Vagina (tissue), 2 donors: ENCODE measurements around the gene SCAF1.

Source experiments
- POLR2A ChIP-seq, 2 donors: fragments of 450-650 bp; IDR thresholded peaks; one replicate each; pipeline ENCODE4 v1.6.1; 2017; ENCODE audit warnings: antibody characterized with exemption in 2 of 2, mild to moderate bottlenecking in 2 of 2, moderate library complexity in 2 of 2
- POLR2AphosphoS5 ChIP-seq, 2 donors: sonication (generic); formaldehyde crosslinking; IDR thresholded peaks; one replicate each; pipeline ENCODE4 v1.9.0; 2017; ENCODE audit warnings: antibody characterized with exemption in 2 of 2, mild to moderate bottlenecking in 2 of 2, low read depth in 1 of 2; ENCODE audit not compliant: insufficient read depth in 1 of 2
- TF ChIP-seq, protein P1 (sequence below), 3 experiments: fragments of 450-650 bp in 2 of 3; fragments of 200-600 bp in 1 of 3; sonication (generic) in 1 of 3; IDR thresholded peaks; one replicate each; pipeline ENCODE4 v1.5.1; 2017 to 2019; ENCODE audit warnings: antibody characterized with exemption in 3 of 3, mild to moderate bottlenecking in 2 of 3, moderate library complexity in 2 of 3

DNA sequence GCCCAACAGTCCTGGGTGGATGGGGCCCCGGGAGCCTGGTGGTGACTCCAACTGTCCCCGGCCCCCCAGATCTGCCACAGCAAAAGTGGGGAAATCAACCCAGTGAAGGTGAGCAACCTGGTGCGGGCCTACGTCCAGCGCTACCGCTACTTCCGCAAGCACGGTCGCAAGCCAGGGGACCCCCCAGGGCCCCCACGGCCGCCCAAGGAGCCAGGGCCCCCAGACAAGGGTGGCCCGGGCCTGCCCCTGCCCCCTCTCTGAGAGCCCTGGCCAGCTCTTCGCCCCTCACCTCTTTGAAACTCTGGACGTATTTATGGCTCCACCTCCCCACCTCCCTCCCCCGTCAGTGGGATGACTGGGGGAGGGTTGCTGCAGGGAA is 16.1 kb downstream of the SCAF1 start:
- no peak for TF ChIP-seq POLR2A (IDR thresholded peaks at IDR 0.05)
- TF ChIP-seq, protein P1, sequence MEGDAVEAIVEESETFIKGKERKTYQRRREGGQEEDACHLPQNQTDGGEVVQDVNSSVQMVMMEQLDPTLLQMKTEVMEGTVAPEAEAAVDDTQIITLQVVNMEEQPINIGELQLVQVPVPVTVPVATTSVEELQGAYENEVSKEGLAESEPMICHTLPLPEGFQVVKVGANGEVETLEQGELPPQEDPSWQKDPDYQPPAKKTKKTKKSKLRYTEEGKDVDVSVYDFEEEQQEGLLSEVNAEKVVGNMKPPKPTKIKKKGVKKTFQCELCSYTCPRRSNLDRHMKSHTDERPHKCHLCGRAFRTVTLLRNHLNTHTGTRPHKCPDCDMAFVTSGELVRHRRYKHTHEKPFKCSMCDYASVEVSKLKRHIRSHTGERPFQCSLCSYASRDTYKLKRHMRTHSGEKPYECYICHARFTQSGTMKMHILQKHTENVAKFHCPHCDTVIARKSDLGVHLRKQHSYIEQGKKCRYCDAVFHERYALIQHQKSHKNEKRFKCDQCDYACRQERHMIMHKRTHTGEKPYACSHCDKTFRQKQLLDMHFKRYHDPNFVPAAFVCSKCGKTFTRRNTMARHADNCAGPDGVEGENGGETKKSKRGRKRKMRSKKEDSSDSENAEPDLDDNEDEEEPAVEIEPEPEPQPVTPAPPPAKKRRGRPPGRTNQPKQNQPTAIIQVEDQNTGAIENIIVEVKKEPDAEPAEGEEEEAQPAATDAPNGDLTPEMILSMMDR (IDR thresholded peaks at IDR 0.05), result no peak
- TF ChIP-seq POLR2AphosphoS5 (IDR thresholded peaks at IDR 0.05; ENCODE audit: insufficient read depth in 1 of 2, low read depth in 1 of 2), result no peak
